HL-60 (cell line): ENCODE data around the gene SPATS2L.
"Not testable (repeated sequence)": the region's sequence is repeated elsewhere in the genome, so short reads cannot be mapped to it uniquely, and the experiment has no call there.

ENCODE experiments used
- DNase-seq, 2 experiments: peaks; one replicate each; pipeline ENCODE4 v3.0.0-alpha.2; 2010 to 2020; ENCODE audit warnings: low read depth in 1 of 2, low spot score in 1 of 2
- H3K27ac ChIP-seq: fragments of 250-450 bp; sonication (Bioruptor Pico); replicated peaks from 2 replicates; pipeline ENCODE4 v1.5.1; 2020; ENCODE audit warnings: mild to moderate bottlenecking, moderate library complexity
- H3K27me3 ChIP-seq: fragments of 250-450 bp; sonication (Bioruptor Pico); 2 replicates; pipeline ENCODE4 v1.5.1; 2021; ENCODE audit warnings: mild to moderate bottlenecking, moderate library complexity; ENCODE audit not compliant: insufficient read depth, poor library complexity, severe bottlenecking
- H3K4me3 ChIP-seq: replicated peaks from 2 replicates; pipeline ENCODE4 v1.5.1; 2011; ENCODE audit warnings: mild to moderate bottlenecking, control low read depth, low read length; ENCODE audit not compliant: insufficient read depth
- CTCF ChIP-seq: IDR thresholded peaks from one replicate; pipeline ENCODE4 v1.5.1; 2011; ENCODE audit warnings: low read length, control low read depth, inconsistent platforms; ENCODE audit not compliant: insufficient read depth
- GABPA ChIP-seq: IDR thresholded peaks from 2 replicates; pipeline ENCODE4 v1.6.1; 2012; ENCODE audit warnings: low read depth
- POLR2AphosphoS5 ChIP-seq: IDR thresholded peaks from 2 replicates; pipeline ENCODE4 v1.6.1; 2012; ENCODE audit warnings: low read depth
- REST ChIP-seq: IDR thresholded peaks from 2 replicates; pipeline ENCODE4 v1.6.1; 2012; ENCODE audit warnings: low read depth; ENCODE audit not compliant: insufficient replicate concordance
- SPI1 ChIP-seq: IDR thresholded peaks from 2 replicates; pipeline ENCODE4 v1.6.1; 2012; ENCODE audit warnings: low read depth, mild to moderate bottlenecking, borderline replicate concordance

The SPATS2L gene

DNA sequence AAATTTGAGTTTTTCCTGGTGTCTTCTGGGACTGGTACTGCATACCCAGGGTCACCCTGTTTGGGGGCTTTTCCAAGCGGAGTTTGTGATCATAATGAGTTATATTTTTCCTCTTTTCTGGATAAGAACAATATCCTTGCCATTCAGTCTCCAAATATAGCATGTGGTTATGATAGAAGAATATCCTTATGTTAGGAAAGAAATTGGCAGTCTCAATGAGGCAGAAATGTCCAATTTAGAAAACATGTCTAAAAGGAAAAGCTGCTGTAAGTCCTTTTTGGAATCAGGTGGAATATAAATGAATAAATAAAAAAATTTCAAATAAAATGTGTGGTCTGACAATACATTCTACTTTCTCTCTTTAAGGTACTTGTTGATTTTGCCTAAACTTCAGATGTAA, 36.2 kb downstream of the SPATS2L start:
- H3K4me3 ChIP-seq = no peak overlapping the region
- H3K27me3 ChIP-seq = no peaks in the 10 kb centered on the region
- no peak for TF ChIP-seq GABPA
- TF ChIP-seq REST = no peak
- no peak for TF ChIP-seq CTCF
- no peak for TF ChIP-seq POLR2AphosphoS5
- no peak for TF ChIP-seq SPI1
- no peak for DNase-seq
- H3K27ac ChIP-seq = no peak overlapping the region

DNA sequence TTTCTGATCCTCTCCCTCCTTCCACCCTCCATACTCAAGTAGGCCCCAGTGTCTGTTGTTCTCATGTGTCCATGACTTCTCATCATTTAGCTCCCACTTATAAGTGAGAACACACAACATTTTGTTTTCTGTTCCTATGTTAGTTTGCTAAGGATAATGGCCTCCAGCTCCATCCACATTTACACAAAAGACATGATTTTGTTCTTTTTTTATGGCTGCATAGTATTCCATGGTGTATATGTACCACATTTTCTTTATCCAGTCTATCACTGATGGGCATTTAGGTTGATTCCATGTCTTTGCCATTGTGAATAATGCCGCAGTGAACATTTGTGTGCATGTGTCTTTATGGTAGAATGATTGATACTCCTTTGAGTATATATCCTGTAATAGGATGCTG, 37.7 kb downstream of the SPATS2L start:
- DNase-seq, H3K27me3 ChIP-seq, H3K4me3 ChIP-seq, H3K27ac ChIP-seq: not testable (repeated sequence)

DNA sequence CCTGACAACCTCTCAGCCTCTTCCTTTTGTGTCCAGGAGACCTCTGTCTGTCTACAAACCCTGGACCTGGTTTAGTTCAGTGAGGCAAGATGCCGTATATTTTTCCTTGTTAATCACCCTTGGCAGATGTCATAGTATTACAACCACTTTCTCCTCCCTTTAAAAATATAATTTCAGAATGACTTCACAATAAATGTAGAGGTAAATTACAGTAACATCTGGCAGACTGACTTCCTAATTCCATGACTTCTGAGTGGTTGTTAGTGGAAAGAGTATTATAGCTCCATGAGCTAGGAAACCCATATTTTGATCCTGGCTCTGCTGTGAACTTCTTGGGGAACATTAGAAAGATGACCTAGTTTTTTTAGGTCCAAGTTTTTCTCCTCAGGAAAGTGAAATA, 39.5 kb downstream of the SPATS2L start:
- no peak for TF ChIP-seq SPI1
- no peak for TF ChIP-seq REST
- TF ChIP-seq GABPA = no peak
- no peak for TF ChIP-seq POLR2AphosphoS5
- no peak for TF ChIP-seq CTCF
- no peaks in the 10 kb centered on the region for H3K27me3 ChIP-seq
- no peak for DNase-seq
- no peak overlapping the region for H3K27ac ChIP-seq
- no peak overlapping the region for H3K4me3 ChIP-seq

DNA sequence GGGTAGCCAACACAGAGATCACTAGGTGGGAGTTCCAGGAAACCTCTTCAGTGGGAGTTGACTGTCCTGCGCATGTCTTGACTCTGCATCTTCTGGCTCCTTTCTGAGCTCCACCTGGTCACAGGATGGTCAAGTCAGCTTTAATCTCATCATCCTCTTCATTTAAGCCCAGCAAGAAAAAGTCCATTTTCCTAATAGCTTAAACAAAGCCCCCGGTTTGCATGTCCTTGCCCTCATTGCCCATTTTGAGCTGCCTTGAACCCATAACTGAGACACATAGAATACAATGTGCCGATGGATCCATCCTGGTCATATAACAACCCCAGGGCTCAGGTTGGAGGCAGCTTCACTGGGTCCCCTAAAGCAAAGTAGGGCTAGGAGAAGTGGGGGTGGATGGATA, 40.8 kb downstream of the SPATS2L start:
- H3K4me3 ChIP-seq = no peak overlapping the region
- TF ChIP-seq REST (no peak), POLR2AphosphoS5 (no peak), GABPA (no peak), CTCF (no peak), SPI1 (no peak)
- no peak for DNase-seq
- no peaks in the 10 kb centered on the region for H3K27me3 ChIP-seq
- no peak overlapping the region for H3K27ac ChIP-seq
